Stimulated activated naive CD4-positive, alpha-beta T cell treated with Interleukin-2 at 50 U/mL for 16 hours (primary cell): ENCODE results near the gene FAM3D.

Experiments used
- DNase-seq: peaks from one replicate; lab custom pipeline; 2025; lab: John Stamatoyannopoulos, UW

The FAM3D gene

DNA sequence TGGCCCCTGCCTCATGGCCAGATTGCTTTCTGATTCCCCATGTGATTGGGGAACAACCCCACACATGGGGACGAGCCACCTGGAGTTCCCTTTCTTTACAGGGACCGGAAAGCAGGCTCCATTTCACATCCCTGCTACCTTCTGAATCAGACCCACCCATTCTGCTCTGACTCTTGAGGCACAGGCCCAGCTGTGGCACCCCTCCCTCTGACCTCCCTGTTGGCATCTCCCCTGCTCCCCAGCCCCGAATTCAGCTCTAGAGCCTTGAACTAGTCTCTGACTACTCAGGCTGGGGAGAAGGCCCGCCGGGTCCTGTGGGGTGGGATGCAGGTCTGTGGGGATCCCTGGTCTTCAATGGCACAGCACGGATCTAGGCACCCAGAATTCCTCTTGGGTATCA is 12.1 kb downstream of the FAM3D start:
- DNase-seq: no peak

DNA sequence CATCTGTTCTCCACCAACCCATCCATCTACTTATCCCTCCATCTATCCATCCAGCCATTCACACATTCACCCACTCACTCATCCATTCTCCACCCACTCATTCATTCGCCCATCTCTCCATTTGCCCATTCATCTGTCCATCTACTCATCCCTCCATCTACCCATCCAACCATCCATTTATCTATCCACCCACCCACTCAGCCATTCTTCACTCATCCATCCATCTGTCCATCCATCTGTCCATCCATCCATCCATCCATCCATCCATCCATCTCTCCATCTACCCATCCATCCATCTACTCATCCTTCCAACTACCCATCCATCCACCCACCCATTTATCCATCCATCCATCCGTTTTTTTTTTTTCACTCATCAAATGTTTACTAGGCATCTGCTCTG is 13.9 kb downstream of the FAM3D start:
- no peak for DNase-seq

DNA sequence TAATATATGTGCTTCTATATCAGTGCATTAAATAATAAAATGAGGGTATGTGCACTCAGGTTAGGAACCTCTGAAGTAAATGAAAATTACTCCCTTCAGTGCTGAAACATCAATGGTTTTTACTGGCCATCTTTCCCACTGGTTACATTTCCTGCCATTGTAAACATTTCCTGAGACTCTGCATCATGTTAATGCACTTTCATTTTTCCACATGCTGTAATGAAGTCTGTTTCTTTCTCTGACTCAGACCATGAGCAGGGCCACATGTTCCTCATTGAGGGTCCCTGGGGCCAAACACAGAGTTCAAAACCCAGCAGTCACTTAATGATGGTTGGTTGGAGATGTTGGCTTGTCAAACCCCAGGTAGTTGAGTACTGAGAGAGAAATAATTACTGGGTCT is 15.3 kb downstream of the FAM3D start:
- DNase-seq: no peak

DNA sequence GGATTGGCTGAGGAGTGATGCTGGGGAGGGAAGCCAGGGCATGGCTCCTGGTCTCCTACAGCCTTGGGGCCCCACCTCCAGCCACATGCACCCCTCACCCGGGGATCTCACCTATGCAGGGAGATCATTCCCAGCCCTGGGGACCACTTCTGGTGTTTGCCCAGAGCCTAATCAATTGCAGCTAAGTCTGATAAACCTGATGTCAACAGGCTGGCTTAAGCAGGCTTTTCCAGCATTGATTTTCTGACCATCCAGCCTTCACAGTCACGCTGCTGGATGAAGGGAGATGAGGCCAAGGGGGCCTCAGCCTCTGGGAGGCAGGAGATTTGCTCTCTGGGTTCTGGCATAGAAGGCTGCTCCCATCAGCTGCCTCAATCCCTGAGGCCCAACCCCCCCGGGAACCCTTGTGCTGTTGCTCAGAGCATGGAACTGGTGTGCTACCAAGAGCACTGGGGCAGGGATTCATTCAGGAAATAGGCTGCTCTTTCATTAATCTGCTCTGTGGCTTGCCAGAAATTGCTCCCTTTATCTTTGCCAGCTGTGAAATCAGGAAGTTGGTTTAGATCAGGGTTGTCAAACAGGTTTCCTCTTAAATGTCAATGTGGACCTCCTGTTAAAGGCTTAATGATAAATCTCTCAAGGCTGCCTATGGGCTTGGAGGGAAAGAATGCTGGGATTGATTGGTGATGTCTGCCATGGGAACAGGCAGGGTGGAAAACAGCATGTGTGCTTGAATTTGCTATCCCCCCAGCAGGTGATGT is 19.0 kb downstream of the FAM3D start:
- DNase-seq: no peak

DNA sequence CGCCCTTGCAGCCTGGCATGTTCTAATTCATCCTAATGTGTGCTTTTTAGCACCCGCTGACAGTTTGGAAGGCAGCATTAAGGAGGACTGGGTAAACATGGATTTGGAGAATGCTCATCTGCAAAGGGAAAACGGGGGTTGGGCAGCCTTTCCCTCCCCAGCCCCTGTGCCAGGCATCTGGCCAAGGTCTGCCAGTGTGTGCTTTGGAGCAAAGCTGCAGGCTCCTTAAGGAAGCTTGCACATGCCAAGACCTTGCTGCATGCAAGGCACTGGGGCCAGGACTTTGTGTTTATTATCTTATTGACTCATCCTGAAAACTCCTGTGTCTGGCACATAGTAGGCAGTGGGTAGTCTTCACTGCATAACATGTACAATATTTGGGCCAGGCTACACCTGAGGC is 20.1 kb downstream of the FAM3D start:
- no peak for DNase-seq

DNA sequence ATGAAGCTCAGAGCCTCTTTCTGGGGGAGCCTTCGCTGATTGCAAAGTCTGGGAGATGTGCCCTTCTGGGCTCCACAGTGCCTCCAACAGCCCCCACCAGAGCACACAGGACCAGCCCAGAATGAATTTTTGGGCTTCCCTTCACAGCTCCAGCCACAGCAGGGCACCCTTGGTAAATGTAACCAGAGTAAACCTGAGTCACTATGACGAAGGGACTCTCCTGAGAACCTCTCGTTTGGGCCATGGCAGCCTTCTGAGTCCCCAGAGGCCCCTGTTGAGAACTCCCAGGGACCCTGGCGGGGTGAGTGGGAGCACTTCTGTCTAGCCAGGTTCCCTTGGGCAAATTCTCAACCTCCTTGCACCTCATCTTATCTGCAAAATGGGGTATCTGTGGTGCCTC is 20.8 kb downstream of the FAM3D start:
- DNase-seq: no peak

DNA sequence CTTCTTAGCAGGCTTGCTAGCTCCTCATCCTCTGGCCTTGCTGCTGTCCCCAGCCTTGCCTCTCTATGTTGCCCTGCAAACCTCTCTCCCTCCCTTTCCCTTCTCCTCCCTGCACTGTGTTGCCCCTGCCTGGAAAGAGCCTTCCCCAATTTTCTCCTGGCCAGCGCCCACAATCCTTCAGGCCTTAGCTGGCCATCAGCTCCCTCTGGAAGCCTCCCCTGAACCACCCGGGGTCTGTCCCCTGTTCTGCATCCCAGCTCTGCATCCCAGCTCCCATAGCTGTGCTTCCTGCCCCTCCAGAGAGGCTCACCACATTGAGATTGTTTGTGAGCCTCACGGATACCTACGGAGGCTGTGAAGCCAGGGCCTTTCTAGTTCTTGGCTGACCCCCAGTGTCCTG is 23.7 kb downstream of the FAM3D start:
- DNase-seq: no peak

DNA sequence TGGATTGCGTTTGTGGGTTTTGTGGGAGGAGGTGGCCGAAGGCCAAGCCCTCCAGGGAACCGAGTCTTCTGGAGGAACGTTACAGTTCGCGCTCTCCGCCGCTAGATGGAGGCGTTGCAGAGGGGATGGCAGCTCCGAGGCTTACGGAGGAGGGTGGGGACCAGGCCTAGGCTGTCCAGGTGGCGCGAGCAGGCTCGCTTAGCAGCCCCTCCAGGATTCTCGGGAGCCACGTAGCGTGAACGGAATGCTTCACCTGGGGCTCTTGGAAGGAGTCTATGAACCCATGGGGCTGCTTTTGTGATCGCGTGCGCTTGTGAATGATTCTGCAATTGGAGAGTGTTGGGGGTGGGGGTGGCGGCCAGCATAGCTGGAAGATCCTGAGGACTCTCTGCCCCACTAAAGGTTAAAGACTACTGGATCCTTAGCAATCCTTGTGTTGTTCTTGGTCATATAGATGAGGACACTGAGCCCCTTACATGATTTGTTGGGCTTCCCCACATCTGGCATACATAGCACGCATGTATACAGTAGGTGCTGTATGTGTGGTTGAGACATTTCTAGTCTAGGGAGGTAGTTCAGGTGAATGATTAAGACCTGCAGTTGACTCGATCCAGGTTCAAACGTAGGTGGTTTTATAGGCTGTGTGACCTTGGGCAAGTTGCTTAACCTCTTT is 25.7 kb downstream of the FAM3D start:
- peak; percentile 1 for DNase-seq

DNA sequence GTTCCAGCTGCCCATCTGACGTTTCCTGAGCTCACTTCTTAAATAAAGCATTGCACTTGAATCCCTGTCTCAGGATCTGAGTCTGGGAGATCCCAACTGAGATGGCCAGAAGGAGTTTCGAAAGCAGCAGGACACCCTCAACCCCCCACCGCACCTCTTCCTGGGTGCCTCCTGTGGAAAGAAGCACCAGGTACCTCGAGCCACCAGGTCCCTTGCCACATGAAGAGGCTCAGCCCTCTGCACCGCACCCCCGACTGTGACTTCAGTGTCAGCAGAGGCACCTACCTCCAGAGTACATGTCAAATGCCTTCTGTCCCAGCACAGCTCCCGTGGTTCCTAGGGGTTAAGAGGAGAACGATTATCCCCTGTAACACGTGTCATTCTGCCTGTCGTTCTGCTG is 26.7 kb downstream of the FAM3D start:
- no peak for DNase-seq

DNA sequence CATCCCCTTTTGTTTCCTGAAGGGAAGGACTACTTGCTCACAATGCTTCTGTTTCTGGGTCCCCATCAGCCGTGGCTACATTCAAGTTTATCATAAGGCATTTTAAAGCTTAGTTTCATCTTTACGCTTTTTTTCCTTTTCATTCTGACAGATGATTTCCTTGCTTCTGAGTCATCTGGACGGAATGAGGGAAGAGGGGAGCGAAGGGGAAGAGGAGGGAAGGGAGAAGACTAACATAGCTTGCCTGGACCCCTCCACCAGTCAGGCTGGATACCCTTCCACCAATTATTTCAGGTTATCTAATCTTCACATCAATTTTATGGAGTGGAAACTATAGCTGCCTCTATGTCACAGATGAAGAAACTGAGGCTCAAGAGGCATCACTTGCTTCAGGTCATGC is 27.6 kb downstream of the FAM3D start:
- DNase-seq: no peak

DNA sequence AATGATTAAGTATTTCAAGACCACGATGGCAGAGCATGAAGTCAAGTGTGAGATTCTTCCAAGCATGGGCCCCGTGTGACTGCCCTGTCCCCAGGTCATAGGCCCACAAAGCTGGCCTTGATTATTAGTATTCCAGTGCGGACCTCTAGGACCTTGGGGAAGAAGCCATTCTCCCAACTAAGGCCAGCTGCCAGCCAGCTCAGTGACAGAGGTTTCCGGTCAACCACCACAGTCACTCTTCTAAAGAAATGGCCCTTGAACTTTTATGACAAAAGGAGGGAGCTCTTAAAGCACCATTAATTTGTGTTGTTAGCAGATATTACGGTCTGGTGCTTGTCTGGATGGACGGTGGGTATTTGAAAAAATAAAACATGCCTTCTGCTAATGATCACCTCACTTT is 28.0 kb downstream of the FAM3D start:
- no peak for DNase-seq

DNA sequence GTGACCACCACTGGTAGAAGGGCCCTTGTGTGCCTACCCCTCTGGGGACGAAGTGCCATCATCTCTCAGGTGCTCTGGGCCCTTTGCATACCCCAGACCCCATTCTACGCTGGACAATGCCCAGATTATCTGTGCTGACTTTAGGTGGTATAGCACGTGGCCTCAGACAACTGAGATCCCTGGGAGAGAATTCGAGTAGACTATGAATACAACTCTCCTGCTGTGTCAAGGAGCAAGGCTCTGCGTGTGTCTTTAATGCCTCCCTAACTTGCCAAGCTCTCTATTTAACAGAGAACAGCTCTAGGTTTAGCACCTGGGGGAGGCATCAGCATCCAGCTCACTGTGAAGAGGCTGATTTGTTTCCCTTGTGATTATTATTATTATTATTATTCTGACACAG is 29.1 kb downstream of the FAM3D start:
- DNase-seq: no peak

DNA sequence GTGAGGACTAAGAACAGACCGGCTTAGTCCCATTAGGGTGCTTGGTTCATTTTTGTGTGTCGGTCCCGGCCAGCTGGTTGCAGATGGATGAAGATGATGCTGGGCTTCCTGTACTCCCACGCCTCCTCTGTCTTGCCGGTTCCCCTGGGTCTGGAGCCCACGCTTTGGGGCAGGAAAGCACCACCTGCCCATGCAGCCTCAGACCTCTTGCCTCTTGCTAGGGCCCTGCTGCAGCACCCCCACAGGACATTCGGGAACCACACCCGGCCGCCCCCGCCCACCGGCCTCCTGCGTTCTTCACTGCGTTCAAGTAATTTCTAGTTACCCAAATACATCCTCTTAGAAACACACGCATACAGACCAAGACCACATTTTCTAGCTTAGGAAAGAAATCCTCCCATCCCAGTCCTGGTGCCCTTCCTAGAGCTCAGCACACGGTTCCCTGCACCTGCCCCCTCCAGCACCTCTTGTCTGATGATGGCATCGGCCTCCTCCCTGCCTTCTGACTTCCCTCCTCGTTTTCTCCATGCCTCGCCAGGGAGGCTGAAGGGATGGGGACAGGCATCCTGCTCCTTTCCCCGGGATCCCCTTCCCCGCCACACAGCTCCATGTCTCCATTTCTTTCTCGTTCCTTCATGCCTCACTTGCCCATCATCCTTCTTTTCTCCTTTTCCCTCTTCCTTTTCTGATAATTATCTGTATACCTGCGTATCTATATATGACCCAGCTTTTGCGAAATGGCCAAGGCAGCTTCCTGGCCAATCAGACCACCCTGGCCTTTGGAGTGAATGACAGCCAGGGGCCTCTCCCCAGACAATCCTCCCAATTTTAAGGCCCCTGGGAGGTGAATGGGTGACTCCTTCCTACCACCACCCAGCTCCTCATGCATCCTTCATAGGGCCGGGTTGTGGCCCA is 30.9 kb downstream of the FAM3D start:
- DNase-seq: no peak

DNA sequence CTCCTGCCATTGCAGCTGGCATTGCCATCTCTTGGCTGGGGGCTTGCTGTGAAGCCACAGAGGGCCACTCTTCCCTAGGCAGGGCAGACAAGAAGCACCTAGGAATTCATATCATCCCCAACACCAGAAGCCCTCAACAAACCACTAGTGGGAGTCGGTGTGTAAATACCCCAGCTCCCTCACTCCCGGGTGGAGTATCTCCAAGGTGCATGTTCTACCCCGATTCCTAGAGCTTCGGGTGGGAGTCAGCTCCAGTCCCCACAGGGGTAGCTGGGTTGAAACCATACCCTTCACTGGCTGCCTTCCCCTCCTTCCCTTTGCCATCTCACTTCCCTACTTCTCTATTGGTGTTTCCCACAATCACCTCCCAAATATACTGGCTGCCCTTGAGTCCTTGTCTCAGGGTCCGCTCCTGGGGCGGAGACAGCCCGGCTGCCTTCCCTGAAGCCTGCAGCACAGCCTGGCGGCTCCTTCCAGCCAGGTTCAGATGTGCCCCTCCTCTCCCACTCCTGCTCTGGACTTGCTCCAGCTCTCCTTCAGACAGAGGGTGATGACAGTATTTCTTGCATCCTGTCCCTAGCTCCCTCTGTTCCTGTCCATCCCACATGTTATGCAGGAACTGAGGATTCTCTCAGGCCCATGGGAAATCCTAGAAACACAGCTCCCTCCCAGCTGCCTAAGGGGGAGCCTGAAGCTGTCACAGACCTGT is 33.3 kb downstream of the FAM3D start:
- DNase-seq: no peak

DNA sequence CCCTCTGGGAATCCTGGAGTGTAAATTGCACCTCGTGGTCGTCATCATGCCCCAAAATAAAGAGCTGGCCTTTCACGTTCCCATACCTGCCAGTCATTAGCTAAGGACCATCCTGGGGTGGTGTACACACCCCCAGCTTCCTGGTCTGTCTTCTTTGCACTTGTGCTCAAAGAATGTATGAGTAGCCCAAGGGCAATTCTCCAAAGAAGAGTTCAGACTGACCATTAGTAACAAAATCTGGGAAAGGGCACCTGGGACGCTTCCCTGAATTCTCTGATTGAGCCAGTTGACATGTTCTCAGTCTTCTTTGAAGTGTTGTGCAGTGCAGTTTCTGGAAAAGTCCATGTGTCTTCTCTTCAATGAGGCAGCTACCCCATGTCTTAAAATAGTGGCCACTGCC is 34.8 kb downstream of the FAM3D start:
- no peak for DNase-seq

DNA sequence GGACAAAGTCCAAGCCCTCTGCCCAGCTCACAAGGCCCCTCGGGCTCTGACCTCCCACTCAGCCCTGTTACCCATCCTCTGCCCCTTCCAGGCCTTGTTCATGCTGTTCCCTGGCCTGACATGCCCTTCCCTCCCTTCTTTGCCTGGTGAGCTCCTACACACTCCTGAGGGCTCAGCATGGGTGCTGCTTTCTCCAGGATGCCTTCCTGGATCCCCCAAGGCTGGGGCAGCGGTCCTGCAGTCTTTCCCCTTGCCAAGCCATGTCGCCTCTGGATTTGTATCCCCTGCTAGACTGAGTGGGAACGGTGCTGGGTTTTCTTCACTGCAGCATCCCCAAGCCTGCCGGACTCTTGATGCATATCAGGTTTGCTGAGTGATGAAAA is 35.9 kb downstream of the FAM3D start:
- no peak for DNase-seq

DNA sequence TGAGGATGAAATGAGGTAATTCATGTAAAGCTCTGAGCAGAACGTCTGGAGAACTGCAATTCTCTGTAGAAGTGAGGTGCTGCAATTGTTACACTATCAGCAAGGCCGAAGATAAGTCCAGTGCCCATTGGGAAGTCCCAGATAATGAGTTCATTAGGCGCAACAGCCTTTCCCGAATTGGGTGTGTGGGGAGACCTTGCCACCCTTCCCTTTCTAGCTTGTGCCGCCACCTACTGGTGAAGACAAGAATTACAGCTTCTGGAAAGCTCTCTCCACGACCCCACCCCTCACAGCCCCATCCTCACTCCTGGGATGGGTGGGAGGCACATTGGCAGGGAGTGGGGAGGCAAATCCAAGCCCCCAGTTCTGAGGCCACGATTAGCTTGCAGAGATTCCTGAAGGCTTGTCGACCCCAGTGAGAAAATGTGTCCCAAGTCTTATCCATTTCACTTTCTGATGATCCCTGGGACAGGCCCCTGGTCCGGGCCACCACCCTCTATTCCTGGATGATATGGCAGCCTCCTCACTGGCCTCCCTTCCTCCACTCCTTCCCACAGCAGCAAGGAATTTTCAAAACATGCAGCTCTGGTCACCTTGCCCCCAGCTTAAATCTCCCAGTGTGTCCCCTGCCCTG is 36.4 kb downstream of the FAM3D start:
- peak; percentile 27 for DNase-seq

DNA sequence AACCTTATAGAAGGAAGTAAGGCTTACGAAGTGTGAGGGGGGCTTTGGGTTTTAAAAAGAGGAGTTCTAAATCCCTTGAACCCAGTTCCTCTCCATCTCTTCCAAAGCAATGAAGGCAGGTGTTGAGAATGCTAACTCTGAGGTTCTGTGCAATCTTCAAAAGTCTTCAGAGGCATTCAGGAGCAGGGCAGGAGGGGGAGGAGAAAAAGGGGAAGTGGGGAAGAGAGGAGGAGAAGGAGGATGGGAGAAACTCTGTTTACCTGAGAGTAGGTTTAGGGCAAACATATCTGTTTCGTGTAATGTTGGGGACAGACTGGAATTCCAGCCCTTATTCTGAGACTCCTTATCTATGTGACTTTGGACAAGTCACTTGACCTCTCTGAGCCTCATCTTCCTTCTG is 36.9 kb downstream of the FAM3D start:
- DNase-seq: no peak

DNA sequence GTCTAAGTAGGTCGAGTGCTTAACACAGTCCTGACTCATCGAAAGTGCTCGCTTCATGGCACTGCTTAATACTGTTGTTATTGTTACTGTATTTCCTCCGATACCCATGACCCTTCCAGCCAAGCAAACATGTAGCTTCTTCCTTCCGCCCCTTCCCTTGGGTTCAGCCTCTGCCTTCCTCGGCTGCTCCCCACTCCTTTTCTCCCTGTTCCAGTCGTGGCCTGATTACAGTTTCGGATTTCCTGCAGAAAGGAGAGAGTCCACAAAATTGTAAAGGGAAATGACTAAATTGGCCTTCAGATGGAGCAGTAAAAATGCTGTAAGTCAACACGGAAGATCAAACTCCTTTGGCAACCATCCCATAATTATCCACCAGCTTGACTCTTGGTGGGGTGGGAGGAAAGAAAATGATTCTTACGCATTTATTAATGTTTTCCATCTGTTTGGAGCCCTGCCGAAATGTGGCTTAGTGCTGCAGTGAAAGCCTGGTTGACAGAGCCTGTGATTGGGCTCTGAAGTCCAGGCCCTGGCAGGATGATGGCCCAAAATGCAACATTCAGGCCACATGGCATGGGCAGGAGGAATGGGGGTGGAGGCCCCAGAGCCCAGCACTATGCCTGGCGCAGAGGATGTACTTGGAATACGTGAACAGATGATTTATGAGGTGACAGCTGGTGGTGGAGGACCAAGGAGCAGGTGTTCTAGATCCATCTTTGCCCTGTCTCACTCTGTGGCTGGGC is 37.6 kb downstream of the FAM3D start:
- DNase-seq: no peak

DNA sequence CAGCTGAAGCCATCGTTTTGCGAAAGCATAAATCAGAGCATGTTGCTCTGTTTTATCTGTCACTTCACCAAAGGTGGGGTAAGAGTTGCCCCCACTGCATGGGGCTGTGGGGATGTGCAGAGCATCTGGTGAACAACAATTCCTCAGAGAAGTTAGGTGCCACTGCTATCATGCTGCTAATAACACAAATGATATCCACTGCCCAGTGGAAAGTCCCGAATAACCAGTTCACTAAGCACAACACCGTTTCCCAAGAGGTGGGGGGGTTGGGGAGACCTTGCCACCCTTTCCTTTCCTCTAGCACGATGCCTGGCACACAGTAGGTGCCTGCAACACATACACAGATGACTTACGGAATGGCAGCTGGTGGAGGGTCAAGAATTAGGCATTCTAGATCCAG is 38.6 kb downstream of the FAM3D start:
- DNase-seq: no peak

DNA sequence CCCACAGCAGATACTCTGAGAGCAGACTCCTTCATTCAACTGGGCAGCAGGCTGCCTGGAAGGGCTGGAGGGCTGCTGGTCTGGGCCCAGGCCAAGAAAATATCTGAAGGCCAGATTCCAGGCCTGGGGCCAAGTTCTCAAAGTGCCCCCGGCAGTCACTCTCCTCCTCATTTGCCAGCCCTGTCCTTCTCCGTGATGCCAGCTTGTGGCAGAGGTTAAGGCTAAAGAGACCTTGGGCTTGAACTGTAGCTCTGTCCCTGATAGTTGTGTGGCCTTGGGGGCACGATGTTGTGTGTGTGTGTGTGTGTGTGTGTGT is 39.0 kb downstream of the FAM3D start:
- DNase-seq: no peak
